GM12878 (cell line): ENCODE results near the gene DCAF12. TPM values are rescaled to one million over a fixed set of nuclear protein-coding genes. Genes with fewer than 3 reads are reported as not detected.
A peak's percentile ranks its signal among the peaks of the same experiment; 100 is the strongest.

Experiments used
- ATAC-seq: fragments of 200-7000 bp; cut with Tn5 transposase; 3 replicates; pipeline ENCODE4 v1.9.1; 2020; ENCODE audit warnings: mild to moderate bottlenecking, moderate library complexity
- BruUV-seq: library from RNA; stranded (reverse); fragments of 400-500 nt; replicated peaks from 2 replicates; lab custom pipeline; 2021; lab: Mats Ljungman, UMichigan
- CTCF ChIA-PET: fragments of 300-600 bp; sonication (Branson Sonifier 250); formaldehyde crosslinking; extraction: SDS; loops from one replicate; lab custom pipeline; 2021; ENCODE audit warnings: inconsistent platforms; lab: Yijun Ruan, JAX
- POLR2A ChIA-PET: fragments of 350-600 bp; formaldehyde crosslinking; extraction: SDS; loops from one replicate; lab custom pipeline; 2021; ENCODE audit warnings: inconsistent platforms; lab: Charles Lee
- RAD21 ChIA-PET: fragments of 300-600 bp; sonication (Branson Sonifier 250); formaldehyde crosslinking; loops from one replicate; lab custom pipeline; 2023; ENCODE audit warnings: antibody characterized with exemption; ENCODE audit not compliant: unreplicated experiment; lab: Charles Lee
- SMC1A ChIA-PET: fragments of 300-600 bp; sonication (Branson Sonifier 250); formaldehyde crosslinking; loops from one replicate; lab custom pipeline; 2023; ENCODE audit not compliant: unreplicated experiment, uncharacterized antibody; lab: Charles Lee
- DNase-seq: peaks from one replicate; pipeline ENCODE4 v3.0.0-alpha.2; 2011; ENCODE audit warnings: low read depth, low spot score
- FAIRE-seq: peaks from 3 replicates; lab custom pipeline; 2011; peaks lifted over from hg19 to GRCh38; lab: Jason Lieb, UNC
- H2AFZ ChIP-seq: 2 replicates; pipeline ENCODE4 v1.6.0; 2011; ENCODE audit warnings: low read depth, low read length, control low read depth; ENCODE audit not compliant: control insufficient read depth
- H3K27ac ChIP-seq: 2 replicates; pipeline ENCODE4 v1.5.1; 2011; ENCODE audit warnings: control low read depth; ENCODE audit not compliant: control insufficient read depth, insufficient read depth
- H3K27me3 ChIP-seq, 2 experiments: replicated peaks in 1 of 2; 2 replicates each; pipeline versions ENCODE4 v1.6.0 to v1.6.1; 2011; ENCODE audit warnings: low read length in 1 of 2; ENCODE audit not compliant: control insufficient read depth in 2 of 2, insufficient read depth in 2 of 2
- H3K36me3 ChIP-seq, 2 experiments: 2 replicates each; pipeline ENCODE4 v1.5.1; 2011; ENCODE audit warnings: low read length in 1 of 2; ENCODE audit not compliant: control insufficient read depth in 2 of 2, insufficient read depth in 2 of 2
- H3K4me1 ChIP-seq: 2 replicates; pipeline ENCODE4 v1.6.1; 2011; ENCODE audit warnings: mild to moderate bottlenecking, low read length, moderate library complexity, mixed read lengths; ENCODE audit not compliant: control insufficient read depth, insufficient read depth
- H3K4me2 ChIP-seq: 2 replicates; pipeline ENCODE4 v1.6.0; 2011; ENCODE audit warnings: control low read depth; ENCODE audit not compliant: control insufficient read depth, insufficient read depth
- H3K4me3 ChIP-seq: fragments of 200-600 bp; sonication (generic); 2 replicates; pipeline ENCODE4 v1.5.1; 2016
- H3K79me2 ChIP-seq: 2 replicates; pipeline ENCODE4 v1.6.0; 2011; ENCODE audit warnings: low read length; ENCODE audit not compliant: control insufficient read depth, insufficient read depth
- H3K9ac ChIP-seq: 2 replicates; pipeline ENCODE4 v1.8.0; 2011; ENCODE audit warnings: low read length, control low read depth, mixed read lengths; ENCODE audit not compliant: control insufficient read depth, insufficient read depth
- H3K9me3 ChIP-seq: replicated peaks from 3 replicates; pipeline ENCODE4 v1.5.1; 2011; ENCODE audit warnings: mild to moderate bottlenecking, low read length; ENCODE audit not compliant: control insufficient read depth, insufficient read depth
- H4K20me1 ChIP-seq: 2 replicates; pipeline ENCODE4 v1.6.0; 2011; ENCODE audit not compliant: control insufficient read depth, insufficient read depth
- ZBTB33 ChIP-seq: fragments of 450-650 bp; IDR thresholded peaks from 2 replicates; pipeline ENCODE4 v1.6.1; 2017; ENCODE audit warnings: mild to moderate bottlenecking
- ZNF24 ChIP-seq: fragments of 450-650 bp; IDR thresholded peaks from 2 replicates; pipeline ENCODE4 v1.6.1; 2017; ENCODE audit warnings: antibody characterized with exemption, mild to moderate bottlenecking
- WGBS: methylation state at CpG from one replicate; pipeline ENCODE4 v1.1.6; 2016; ENCODE audit warnings: low lambda C conversion rate; ENCODE audit not compliant: insufficient replicate concordance, insufficient coverage; ENCODE audit errors: missing lambda C conversion rate; 5-methylcytosine and 5-hydroxymethylcytosine counted together
- in situ Hi-C: fragments of 300-500 bp; cut with MboI; formaldehyde crosslinking; loops from 9 replicates; pipeline ENCODE4 v1.14.3; 2018; ENCODE audit warnings: mixed read lengths
- intact Hi-C: fragments of 100-400 bp; cut with micrococcal nuclease; formaldehyde crosslinking; loops from one replicate; pipeline ENCODE4 v1.14.2; 2022; ENCODE audit not compliant: unreplicated experiment
- polyA plus RNA-seq, 11 experiments: library from polyadenylated mRNA; depleted of rRNA in 4 of 11; unstranded in 6 of 11; stranded (reverse) in 5 of 11; fragments of >200 nt; fragmentation: Nextera tagmentation in 4 of 11; fragmentation: Illumina TruSeq in 1 of 11; extraction: Ambion mirVana in 4 of 11; extraction: Trizol in 1 of 11; gene quantifications; 1 replicate in 1 of 11; 2 replicates in 10 of 11; pipeline versions ENCODE4 v1.2.1 to v1.2.3, GENCODE V29; 2011 to 2016; ENCODE audit warnings: inconsistent platforms in 2 of 11, missing spikeins in 2 of 11, low read depth in 1 of 11
- total RNA-seq, 4 experiments: library from RNA; depleted of rRNA in 3 of 4; stranded (reverse); fragments of >200 nt in 3 of 4; fragmentation: Illumina TruSeq in 1 of 4; extraction: Trizol in 1 of 4; gene quantifications; 2 replicates each; pipeline versions ENCODE4 v1.2.1 to v1.2.3, GENCODE V29; 2013 to 2021

DCAF12 gene
- total and polyA plus RNA-seq, 10 of the 15 experiments (the other 5 are each of a cell fraction or from before 2014, with no cell fraction given) = 11.7 to 57.6 (median 34.6) TPM

GRCh38 chr9:34131571-34131970 is 5.1 kb upstream of the DCAF12 start:
- Histone ChIP-seq H3K9ac (no peak overlapping the region), H3K9me3 (no peaks in the 10 kb centered on the region), H3K4me3 (no peak overlapping the region), H3K4me1 (peaks cover 7% of the 10 kb centered on the region; the same call in 1 of the 2 replicates), H3K27me3 (no peaks in the 10 kb centered on the region), H4K20me1 (no peaks in the 10 kb centered on the region), H3K36me3 (no peaks in the 10 kb centered on the region), H3K79me2 (peaks cover under 1% of the 10 kb centered on the region; the same call in 1 of the 2 replicates)
- no TSS peak for BruUV-seq
- ATAC-seq = no peak
- ChIA-PET SMC1A (interaction anchor here (1.1 kb wide), 1 partner anchor 59 kb away, joined by 3 read pairs; no protein-coding TSS in a partner anchor), RAD21 (no interaction called here), CTCF (no interaction called here)
- no peak for FAIRE-seq
- no peak for DNase-seq
- TF ChIP-seq ZNF24 (no peak), ZBTB33 (no peak)
- TF ChIP-seq, all 136 proteins: peak for 0
- 81% methylated on average over 7 of the region's 7 CpGs for WGBS
- POLR2A ChIA-PET = no interaction called here
- in situ Hi-C loops = no loop called here
- Histone ChIP-seq H3K4me2 (no peak overlapping the region), H3K27ac (no peak overlapping the region), H2AFZ (peak overlapping the region; percentile 19; the same call in 1 of the 2 replicates)
- intact Hi-C loops = no loop called here
